Parathyroid adenoma (tissue), 2 donors: ENCODE measurements around the gene CFDP1.

ENCODE experiments used
- H2AFZ ChIP-seq: fragments of 300-600 bp; sonication (generic); one replicate; pipeline ENCODE4 v1.7.0; 2017; ENCODE audit warnings: antibody characterized with exemption, mild to moderate bottlenecking
- H3K27ac ChIP-seq: fragments of 300-600 bp; sonication (generic); one replicate; pipeline ENCODE4 v1.7.0; 2017
- H3K27me3 ChIP-seq: fragments of 300-600 bp; sonication (generic); one replicate; pipeline ENCODE4 v1.7.0; 2017; ENCODE audit warnings: low read length; ENCODE audit not compliant: control insufficient read depth, insufficient read depth
- H3K36me3 ChIP-seq: fragments of 300-600 bp; sonication (generic); one replicate; pipeline ENCODE4 v1.7.0; 2017; ENCODE audit warnings: low read length; ENCODE audit not compliant: control insufficient read depth, insufficient read depth
- H3K4me1 ChIP-seq: fragments of 300-600 bp; sonication (generic); one replicate; pipeline ENCODE4 v1.7.0; 2017; ENCODE audit warnings: control low read depth
- H3K4me2 ChIP-seq: fragments of 300-600 bp; sonication (generic); one replicate; pipeline ENCODE4 v1.7.0; 2017; ENCODE audit warnings: low read length
- H3K4me3 ChIP-seq: fragments of 300-600 bp; sonication (generic); one replicate; pipeline ENCODE4 v1.7.0; 2017; ENCODE audit warnings: low read depth, low read length
- H3K79me2 ChIP-seq: fragments of 300-600 bp; sonication (generic); one replicate; pipeline ENCODE4 v1.7.0; 2017; ENCODE audit warnings: control low read depth
- H3K9ac ChIP-seq: fragments of 300-600 bp; sonication (generic); one replicate; pipeline ENCODE4 v1.7.0; 2017; ENCODE audit warnings: mild to moderate bottlenecking
- H3K9me3 ChIP-seq: fragments of 300-600 bp; sonication (generic); one replicate; pipeline ENCODE4 v1.7.0; 2017; ENCODE audit warnings: low read length; ENCODE audit not compliant: control insufficient read depth
- CTCF ChIP-seq: fragments of 300-600 bp; sonication (generic); IDR thresholded peaks from one replicate; pipeline ENCODE4 v1.7.0; 2017; ENCODE audit warnings: antibody characterized with exemption, mild to moderate bottlenecking
- donor health status: primary hyperparathyroidism.

The CFDP1 gene

GRCh38 chr16:75421820-75422126 is 11.5 kb downstream of the CFDP1 start:
- Histone ChIP-seq H3K27me3 (no peaks in the 10 kb centered on the region), H3K4me2 (no peak overlapping the region), H3K27ac (no peak overlapping the region), H3K36me3 (no peaks in the 10 kb centered on the region), H2AFZ (peak overlapping the region; percentile 19), H3K4me3 (no peak overlapping the region), H3K9me3 (no peaks in the 10 kb centered on the region), H3K4me1 (peaks cover 9% of the 10 kb centered on the region), H3K9ac (no peak overlapping the region), H3K79me2 (peaks cover 32% of the 10 kb centered on the region)
- no peak for TF ChIP-seq CTCF

- no peak for TF ChIP-seq CTCF
- Histone ChIP-seq H3K27me3 (no peaks in the 10 kb centered on the region), H3K36me3 (no peaks in the 10 kb centered on the region), H3K9ac (no peak overlapping the region), H3K9me3 (no peaks in the 10 kb centered on the region), H3K4me3 (peak overlapping the region; percentile 22), H3K4me1 (peaks cover 9% of the 10 kb centered on the region), H3K4me2 (peak overlapping the region; percentile 47), H3K79me2 (peaks cover 32% of the 10 kb centered on the region), H2AFZ (peak overlapping the region; percentile 19), H3K27ac (peak overlapping the region; percentile 12)
Observed at GRCh38 chr16:75420987-75421819, 12.1 kb downstream of the CFDP1 start.

GRCh38 chr16:75416904-75417565 is 16.3 kb downstream of the CFDP1 start:
- no peak for TF ChIP-seq CTCF

GRCh38 chr16:75415169-75415905 is 18.0 kb downstream of the CFDP1 start:
- no peaks in the 10 kb centered on the region for H3K36me3 ChIP-seq
- H3K27ac ChIP-seq: no peak overlapping the region
- no peaks in the 10 kb centered on the region for H3K27me3 ChIP-seq
- H2AFZ ChIP-seq: no peak overlapping the region
- H3K4me3 ChIP-seq: no peak overlapping the region
- no peaks in the 10 kb centered on the region for H3K9me3 ChIP-seq
- peaks cover 3% of the 10 kb centered on the region for H3K4me1 ChIP-seq
- TF ChIP-seq CTCF: no peak
- no peak overlapping the region for H3K4me2 ChIP-seq
- H3K9ac ChIP-seq: no peak overlapping the region
- peaks cover 18% of the 10 kb centered on the region for H3K79me2 ChIP-seq

More at GRCh38 chr16:75416904-75417565, 16.3 kb downstream of the CFDP1 start:
- no peak overlapping the region for H3K27ac ChIP-seq
- no peak overlapping the region for H3K4me3 ChIP-seq
- no peaks in the 10 kb centered on the region for H3K9me3 ChIP-seq
- no peak overlapping the region for H2AFZ ChIP-seq
- peaks cover 9% of the 10 kb centered on the region for H3K4me1 ChIP-seq
- H3K27me3 ChIP-seq: no peaks in the 10 kb centered on the region
- no peak overlapping the region for H3K9ac ChIP-seq
- H3K36me3 ChIP-seq: no peaks in the 10 kb centered on the region
- peaks cover 23% of the 10 kb centered on the region for H3K79me2 ChIP-seq
- H3K4me2 ChIP-seq: no peak overlapping the region
